PFSK-1 (cell line): ENCODE measurements around the gene P4HB.

ENCODE experiments used
- FOXP2 ChIP-seq: optimal IDR thresholded peaks from 2 replicates; pipeline ENCODE3; 2011; ENCODE audit warnings: borderline replicate concordance, control low read depth, inconsistent platforms; ENCODE audit not compliant: insufficient read depth; ENCODE audit errors: extremely low read length, extremely low read depth
- POLR2AphosphoS5 ChIP-seq: IDR thresholded peaks from 2 replicates; pipeline ENCODE4 v1.6.1; 2012; ENCODE audit warnings: low read depth, mild to moderate bottlenecking, control low read depth, low read length, moderate library complexity
- REST ChIP-seq, 2 experiments: IDR thresholded peaks; 2 replicates each; pipeline versions ENCODE4 v1.6.1 to v1.8.0; 2011 to 2012; ENCODE audit warnings: low read depth in 2 of 2, low read length in 2 of 2, control low read depth in 1 of 2, inconsistent platforms in 1 of 2, mild to moderate bottlenecking in 1 of 2, moderate library complexity in 1 of 2; ENCODE audit not compliant: insufficient read depth in 1 of 2
- SIN3A ChIP-seq: IDR thresholded peaks from 2 replicates; pipeline ENCODE4 v1.6.1; 2012; ENCODE audit warnings: mild to moderate bottlenecking, low read length, moderate library complexity, borderline replicate concordance; ENCODE audit not compliant: insufficient read depth
- TAF1 ChIP-seq: IDR thresholded peaks from 2 replicates; pipeline ENCODE4 v1.6.1; 2012; ENCODE audit warnings: low read length, control low read depth, borderline replicate concordance; ENCODE audit not compliant: insufficient read depth

The P4HB gene

GRCh38 chr17:81806461-81807209 lies 53.7 kb downstream of the P4HB start:
- no peak for TF ChIP-seq FOXP2
- no peak for TF ChIP-seq SIN3A
- TF ChIP-seq TAF1, result no peak
- TF ChIP-seq POLR2AphosphoS5, result no peak
- no peak for TF ChIP-seq REST (IDR thresholded peaks at IDR 0.05; ENCODE audit: insufficient read depth in 1 of 2, low read depth in 2 of 2, low read length in 2 of 2)

GRCh38 chr17:81805707-81806460 lies 54.5 kb downstream of the P4HB start:
- no peak for TF ChIP-seq TAF1
- no peak for TF ChIP-seq FOXP2
- no peak for TF ChIP-seq POLR2AphosphoS5
- no peak for TF ChIP-seq SIN3A
- TF ChIP-seq REST (IDR thresholded peaks at IDR 0.05; ENCODE audit: insufficient read depth in 1 of 2, low read depth in 2 of 2, low read length in 2 of 2), result no peak

GRCh38 chr17:81804559-81805399 lies 55.6 kb downstream of the P4HB start:
- TF ChIP-seq FOXP2 (no peak), POLR2AphosphoS5 (no peak), SIN3A (no peak), TAF1 (no peak), REST (IDR thresholded peaks at IDR 0.05; ENCODE audit: insufficient read depth in 1 of 2, low read depth in 2 of 2, low read length in 2 of 2) (no peak)

- TF ChIP-seq FOXP2, result no peak
These were observed 56.4 kb downstream of the P4HB start, which contains the start of gene GCGR for GRCh38 chr17:81803728-81804558. Gene GCGR (plus strand): TSS chr17:81804150. CDS start chr17:81809019, 4,869 bp downstream.
